Suppressor macrophage (primary cell): ENCODE measurements around the gene COL4A6.
A peak's percentile ranks its signal among the peaks of the same experiment; 100 is the strongest.

Experiments
- DNase-seq, 4 experiments: peaks; one replicate each; pipeline ENCODE4 v3.0.0-alpha.2; 2020 to 2022

Gene COL4A6

DNA sequence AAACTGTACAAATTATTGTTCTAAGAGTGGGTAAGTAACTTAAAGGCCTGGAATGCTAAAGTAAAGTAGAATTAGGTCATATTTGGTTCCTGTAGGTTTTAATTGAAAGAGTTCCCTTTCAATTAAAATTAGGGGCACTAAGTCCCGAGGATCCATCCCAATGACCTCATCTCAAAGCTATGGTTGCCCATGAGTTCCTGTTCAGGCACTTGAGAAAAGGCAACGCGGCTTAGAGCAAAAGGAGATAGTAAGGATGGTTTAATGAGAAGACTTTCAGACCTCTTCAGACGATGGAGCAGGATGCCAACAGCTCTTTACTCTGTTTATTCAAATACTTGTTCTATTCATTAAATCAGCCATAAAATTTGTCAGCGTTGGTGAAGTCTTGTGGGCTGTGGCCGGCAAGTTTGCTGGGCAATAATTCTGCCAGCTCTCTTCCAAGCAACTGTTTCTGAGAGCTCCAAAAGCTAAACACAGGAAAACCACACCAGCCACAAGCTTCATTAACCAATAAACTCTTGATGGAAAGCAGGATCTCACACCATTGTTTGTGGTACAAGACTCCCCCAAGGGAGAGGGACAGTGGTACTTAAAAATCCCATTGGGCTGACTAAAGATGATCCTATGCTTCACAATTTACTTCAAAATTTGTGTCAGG, 167.4 kb downstream of the COL4A6 start:
- no peak for DNase-seq

DNA sequence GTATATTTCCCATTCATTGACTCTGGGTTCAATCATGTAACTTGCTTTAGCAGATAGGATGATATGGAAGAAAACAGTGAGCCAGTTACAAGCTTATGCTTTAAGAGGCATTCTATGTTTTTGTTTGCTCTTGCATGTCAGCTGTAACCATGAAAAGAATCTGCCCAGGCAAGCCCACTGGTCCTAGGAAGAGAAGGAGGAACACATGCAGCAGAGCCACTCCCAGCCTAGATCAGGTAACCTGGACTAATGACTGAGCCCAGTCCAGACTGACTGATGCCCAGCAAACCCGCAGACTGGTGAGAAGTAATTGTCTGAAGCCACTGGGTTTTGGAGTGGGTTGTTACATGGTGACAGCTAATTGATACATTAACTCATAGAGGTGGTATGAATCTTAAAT, 167.9 kb downstream of the COL4A6 start:
- DNase-seq = no peak

DNA sequence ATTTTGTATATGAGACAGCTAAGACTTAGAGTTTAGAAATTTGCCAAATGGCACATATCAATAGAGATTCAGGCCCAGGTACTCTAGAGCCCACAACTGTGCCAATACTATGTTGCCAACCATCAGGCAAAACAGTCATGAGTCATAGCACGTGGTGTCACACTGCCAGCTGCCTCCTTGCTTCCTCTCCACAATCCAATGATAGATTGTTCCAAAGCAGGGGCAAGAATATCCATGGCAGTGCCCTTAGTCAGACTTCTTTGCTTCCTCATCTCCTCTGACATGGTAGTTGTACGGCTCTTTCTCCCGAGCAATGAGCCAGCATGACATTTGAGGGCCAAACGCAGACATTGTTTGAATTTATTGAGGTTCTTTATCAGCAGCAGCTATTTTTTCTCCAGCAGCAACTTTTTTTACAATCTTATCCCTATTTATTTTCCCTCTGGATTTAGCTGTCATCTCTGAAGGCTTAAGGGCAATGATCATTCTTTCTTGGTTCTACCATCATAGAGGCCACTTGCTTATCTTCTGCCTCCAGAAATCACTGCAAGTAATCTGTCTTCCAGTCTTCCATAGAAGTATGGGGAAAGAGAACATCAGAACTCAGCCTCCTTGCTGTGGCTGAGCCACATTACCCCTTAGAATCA, 169.7 kb downstream of the COL4A6 start:
- peak in 1 of 4 experiments; percentile 0 for DNase-seq

DNA sequence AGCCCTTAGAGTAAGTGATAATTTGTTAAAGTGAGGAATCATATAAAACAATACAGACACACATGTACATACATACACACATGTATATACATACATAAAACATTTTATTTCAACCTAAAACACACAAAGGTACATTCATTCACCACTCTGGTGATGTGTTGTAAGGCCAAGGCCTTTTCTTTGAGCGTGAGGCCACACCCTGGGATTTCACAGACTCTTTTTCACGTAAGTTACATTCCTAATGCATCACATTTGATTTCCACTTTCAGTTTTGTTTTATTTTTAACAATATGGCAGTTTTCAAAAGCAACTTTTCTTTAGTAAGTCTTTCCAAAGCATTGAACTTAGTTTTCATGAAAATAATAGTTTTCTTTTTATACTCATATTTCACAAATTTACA, 170.7 kb downstream of the COL4A6 start:
- no peak for DNase-seq

DNA sequence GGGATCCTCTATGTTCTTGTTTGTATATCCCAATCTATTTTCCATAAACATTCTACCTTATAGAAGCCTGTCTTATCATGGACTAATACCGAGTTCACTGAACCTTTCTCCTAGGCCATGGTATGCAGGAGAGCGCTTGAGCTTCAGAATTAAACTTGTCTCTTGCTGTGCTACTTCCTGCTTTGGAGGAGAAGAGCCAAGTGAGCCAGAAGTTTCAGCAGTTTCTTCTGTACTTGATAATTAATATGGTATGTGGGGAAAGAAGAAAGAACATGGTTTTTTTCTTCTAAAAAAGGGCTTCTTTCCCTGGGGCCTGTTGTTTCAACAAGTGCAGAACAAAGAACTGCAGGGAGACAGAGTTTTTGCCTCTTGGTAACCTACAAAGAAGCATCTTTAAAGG, 173.8 kb downstream of the COL4A6 start:
- DNase-seq = no peak

DNA sequence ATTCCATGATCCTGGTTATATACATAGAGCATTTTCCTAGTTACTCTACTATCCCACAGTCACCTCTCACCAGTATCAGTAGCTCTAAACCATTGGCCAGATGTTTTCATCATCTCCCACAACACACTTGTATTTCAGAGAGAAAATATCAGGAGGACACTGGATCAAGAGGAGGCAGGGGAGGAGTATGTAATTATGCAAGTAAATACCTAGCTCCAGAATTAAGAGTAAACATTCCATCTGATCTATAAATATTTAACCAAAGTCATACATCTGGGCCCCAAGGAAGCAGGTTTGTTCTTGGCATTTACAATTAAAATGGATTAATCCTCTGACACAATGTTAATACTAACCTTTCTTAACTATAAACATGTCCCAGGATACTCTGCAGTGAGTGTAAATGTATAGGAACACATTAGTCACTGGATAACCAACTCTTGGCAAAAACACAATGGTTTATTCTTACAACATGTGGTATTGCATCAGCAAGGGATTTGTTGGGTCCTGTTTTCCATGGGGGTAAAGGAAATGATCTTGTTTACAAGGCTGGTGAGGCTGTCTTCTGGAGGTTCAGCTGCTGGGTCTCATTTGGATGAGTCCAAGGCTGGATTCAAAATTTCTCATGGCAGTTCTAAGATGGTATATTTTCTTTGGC, 176.5 kb downstream of the COL4A6 start:
- DNase-seq = no peak

DNA sequence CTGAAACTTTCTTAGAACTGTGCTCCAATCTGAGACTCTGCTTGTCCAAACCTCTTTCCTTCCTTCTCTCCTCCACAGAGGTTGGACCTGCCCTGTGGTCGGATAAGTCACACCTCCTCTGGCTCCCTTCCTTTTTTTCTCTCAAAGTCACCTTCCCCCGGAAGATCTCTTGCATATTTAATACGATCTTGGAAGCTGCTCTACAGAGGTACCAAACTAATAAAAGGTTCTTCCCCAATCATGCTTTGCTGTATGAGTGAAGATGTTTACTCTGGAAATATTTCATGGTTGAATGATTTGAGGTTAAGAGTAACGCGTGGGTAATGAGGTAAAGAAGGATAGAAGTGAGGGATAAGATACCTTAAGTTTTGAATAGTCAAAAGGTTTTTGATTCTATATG, 180.7 kb downstream of the COL4A6 start:
- DNase-seq = no peak

DNA sequence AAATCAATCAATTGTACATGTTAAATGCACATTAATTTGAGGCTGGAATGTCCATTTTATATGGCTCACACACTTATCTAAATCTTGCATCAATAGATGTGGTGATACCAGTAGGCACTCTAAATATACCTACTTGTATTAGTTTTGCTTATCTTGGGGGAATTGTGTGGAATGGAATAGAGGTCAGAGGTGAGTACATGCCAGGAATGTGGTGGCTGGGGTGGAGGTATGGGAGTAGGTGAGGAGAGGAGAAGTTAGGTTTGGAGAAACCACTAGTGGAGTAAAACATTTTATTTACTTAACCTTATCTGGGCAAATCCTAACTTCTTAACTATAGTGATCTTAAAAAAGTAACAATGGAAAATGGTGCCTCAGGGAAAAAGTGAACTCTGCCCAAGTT, 183.6 kb downstream of the COL4A6 start:
- no peak for DNase-seq

DNA sequence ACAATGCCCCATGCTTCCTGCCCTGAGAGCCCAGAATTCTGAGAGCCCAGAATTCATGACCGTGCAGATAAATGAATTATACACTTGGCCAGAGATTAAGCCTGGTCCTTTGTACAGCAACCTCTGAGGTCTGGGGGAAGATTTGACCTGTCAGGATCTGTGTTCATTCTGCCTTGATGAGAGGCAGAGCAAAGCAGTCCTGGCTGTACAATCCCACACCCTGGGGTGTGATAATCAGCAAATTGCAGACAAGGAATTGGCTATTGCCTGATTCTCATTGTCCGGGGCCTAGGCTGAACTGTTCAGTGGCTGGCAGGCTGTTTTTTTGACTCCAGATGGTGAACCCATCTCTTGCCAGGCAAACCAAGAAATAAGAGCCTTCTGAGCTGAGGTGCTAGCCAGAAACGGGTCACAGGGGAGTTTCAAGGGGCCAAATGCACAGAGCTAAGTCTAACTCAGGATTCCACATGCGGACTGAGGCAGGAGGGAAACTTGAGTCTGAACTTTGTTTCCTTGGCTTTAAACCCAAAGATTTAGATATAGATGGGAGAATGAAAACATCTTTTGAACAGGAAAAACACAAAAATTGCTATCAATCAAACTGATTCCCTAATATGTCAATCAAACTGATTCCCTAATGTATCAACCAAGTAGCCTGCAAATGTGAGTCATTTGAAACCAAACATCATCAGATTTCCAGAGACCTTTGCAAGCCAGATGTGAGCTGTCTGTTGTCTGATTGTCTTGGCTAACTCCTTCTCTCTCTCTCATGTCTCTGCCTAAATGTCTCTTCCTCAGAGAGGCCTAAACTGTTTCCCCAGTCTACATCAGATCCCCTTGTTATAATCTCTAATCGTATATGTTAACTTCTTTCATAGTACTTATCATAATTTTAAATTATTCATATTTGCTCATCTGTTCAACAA, 187.3 kb downstream of the COL4A6 start:
- DNase-seq = no peak

DNA sequence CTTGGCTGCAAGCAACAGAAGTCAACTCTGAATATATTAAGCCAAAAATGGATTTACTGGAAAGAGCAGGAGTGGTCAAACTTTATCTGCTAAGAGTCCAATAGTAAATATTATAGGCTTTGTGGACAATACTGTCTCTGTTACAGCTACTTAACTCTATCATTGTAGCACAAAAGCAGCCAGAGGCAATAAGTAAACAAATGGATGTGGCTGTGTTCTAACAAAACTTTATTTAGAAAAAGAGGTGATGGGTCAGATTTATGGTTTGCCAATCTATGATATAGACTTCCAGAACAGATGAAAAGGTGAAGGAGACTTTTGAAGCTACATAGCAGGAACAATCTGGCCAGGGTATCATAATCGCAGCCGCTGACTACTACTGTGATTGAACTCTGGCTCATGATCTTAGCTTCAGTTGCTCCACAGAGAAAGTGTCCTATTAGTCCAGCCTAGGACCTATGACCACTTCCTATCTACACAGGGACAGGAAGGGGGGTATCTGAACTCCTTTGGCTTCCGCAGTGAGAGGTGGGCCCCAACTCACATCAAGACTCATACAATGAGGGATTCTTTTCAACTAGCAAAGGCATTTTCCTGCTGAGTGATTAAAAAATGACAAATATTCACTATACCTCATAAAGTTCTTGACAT, 191.8 kb downstream of the COL4A6 start:
- DNase-seq = no peak

DNA sequence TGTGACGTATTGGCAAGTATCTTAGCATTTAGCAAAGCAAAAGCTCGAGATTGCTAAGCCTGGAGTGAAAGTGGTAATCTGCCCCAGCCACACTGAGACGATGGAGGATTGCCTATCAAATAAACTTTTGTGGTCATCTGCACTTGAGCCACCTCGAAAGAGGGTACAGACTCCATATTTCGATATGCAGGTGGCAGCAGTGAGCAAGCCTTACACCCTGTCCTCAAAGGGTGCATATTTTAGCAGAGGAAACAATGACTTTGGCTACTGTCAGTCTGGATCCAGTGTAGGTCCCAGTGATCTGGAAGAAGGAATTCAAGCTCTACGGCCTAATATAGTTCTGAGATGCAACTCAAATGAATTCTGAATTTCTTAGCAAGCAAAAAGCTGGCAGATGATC, 192.8 kb downstream of the COL4A6 start:
- no peak for DNase-seq

DNA sequence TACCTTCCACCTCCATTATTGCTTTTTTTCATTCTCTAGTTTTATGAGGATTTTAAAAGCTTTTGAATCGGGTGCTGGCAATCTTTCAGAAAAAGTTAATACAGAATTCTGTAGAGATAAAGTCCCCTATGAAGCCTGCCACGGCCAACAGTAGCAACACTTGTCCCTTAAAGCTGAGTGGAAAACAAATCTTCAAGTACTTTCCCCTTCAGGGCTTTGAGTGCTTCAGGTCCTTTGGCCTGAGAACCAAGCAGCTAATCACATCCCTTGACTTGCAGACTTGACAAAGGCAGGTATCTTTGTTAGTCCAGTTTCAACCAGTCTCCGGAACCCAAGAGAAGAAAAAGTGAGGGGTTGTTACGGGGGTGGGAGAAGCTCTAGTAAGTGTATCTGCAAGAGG, 202.2 kb downstream of the COL4A6 start:
- DNase-seq = no peak

DNA sequence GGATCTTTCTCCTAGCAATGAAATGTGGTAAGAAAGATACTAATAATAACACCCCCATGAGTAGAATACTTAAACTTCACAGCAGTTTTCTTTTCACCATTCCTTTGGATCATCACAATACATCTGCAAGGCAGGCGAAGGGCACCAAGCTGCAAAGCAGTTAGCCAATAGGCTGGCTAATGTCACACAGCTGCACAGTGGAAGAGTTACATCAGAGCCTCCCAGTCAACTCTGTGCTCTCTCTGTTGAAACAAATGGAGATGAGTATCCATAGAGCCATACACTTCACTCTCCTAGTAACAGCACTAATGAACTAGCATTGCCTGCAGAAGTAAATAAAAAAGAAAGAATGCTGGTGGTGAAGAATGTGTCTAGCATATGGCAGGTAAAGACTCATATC, 207.6 kb downstream of the COL4A6 start:
- no peak for DNase-seq

DNA sequence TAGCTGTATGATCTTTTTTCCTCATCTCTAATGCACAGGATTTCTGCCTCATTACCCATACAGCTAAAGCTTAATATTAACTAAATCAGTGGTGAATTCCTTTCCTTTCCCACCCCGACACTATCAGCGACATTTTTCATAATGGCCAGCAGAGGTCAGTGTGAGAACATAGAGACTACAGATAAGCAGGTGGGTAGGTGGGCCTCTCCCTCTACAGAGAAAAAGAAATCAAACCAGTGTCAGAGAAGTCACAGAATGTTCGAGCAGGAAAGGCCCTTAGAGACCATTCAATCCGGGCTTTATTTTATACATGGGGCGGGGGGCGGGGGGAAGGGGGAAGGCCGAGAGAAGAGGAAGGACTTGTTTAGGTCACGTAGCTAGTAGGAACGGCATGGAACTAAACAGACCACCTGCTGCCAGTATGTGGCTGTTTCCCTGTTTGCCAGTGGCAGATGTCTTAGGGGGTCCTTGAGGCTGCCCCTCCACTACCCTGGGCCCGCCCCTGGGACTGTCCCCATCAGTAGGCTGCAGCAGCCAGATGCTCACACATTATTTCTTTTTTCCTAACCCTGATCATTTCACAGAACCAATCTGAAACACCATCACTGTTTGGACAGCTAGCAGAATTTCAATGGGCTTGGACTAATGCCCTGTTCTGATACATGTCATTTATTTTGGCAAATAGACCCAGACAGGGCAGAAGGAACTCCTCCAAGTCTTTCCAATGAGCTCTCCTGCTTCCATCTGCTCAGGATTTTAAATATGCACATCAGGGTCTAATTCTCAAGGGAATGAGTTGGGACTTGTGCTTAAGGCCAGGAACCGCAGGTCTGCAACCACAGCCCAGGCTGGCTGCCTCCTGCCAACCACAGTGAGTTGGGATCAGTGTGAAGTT, 213.2 kb downstream of the COL4A6 start:
- DNase-seq = peak in 3 of 4 experiments; percentile 17 to 22 (median 22)

DNA sequence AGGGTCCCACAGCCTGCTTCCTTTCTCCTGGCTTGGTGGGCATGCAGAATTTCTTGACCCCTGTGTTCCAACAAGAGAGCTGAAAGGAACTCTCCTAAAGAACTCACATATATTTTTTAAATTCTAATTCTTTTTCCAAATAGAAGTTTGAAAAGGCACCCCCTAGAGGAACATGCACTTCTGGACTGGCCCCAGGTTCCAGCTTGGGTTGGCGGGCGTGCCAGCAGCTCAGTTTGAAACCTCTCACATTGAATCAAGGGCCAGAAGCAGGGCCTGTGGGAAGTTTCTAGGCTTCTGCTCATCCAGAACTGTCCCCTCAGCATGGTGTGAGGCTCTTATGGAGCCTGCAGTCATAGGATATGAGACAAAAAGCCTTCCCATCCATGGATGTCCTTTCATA, 214.0 kb downstream of the COL4A6 start:
- no peak for DNase-seq

DNA sequence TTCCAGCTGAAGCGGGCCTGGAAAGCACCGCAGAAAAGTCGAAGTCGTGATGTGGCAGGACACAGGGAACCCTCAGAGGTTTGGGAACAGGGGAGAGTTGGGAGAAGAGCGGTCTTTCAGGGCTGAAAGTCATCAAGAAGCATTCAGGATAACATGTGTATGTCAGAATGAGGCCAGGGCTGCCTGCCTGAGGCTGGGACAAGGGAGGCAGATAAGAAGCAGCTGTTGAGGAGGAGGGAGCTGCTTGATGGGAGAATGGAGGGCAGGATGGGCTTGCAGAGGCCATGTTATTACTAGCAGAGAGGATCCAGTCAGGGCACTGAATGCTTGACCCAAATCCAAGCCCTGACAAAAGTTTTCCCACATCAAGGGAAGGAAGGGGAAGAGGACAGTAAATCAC, 214.6 kb downstream of the COL4A6 start:
- no peak for DNase-seq

DNA sequence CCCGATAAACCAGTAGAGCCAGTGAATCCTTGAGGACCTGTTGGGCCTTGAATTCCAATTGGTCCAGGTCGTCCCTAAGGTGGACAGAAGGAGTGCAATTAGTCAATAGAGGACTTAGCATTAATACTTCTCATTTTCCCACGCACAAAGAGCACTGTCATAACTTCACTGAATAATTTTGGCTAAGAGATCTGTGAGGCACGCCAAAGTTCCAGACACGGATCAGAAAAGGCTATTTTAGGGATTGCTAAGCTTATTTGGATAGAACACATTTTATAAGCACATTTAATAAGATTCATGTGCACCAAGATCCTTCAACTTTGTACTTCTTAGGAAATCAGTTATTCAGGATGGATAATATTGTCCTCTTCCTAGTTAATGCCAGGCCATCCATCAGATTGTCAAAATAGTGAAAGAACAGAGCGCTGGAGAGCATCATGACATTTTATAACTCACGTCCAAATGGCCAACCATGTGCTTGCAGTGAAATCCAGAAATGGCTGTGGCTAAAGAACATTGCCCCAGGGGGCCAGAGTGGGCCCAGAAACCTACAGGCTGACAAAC, 216.8 kb downstream of the COL4A6 start:
- no peak for DNase-seq

DNA sequence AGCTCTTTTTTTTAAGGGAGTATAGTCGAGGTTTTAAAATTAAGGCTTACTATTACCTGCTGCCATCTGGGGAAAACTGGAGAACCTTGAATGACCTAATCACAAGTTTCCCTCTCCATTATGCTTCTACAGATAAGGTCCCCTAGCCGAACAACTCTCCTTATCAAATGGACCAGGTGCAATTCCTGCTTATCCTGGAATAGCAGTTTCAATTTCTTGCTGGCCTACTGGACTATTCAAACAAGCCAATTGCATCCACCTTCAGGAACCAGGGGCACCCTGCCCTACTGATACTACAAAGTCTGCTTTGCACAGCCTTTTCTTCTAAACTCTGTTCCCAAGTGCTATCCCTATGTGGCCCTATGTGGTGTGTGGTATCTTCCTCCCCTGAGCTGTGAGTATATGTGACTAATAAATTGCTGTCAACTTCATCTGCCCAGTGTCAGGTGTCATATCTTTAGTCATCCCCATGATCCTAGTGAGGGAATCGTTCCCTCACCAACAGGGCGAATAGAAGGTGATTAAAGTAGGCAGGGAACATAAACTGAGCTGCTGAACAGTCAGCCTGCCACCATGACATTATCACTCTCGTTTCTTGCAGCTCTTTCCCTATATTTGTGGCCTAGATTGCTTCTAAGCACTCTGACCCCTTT, 218.1 kb downstream of the COL4A6 start:
- no peak for DNase-seq

DNA sequence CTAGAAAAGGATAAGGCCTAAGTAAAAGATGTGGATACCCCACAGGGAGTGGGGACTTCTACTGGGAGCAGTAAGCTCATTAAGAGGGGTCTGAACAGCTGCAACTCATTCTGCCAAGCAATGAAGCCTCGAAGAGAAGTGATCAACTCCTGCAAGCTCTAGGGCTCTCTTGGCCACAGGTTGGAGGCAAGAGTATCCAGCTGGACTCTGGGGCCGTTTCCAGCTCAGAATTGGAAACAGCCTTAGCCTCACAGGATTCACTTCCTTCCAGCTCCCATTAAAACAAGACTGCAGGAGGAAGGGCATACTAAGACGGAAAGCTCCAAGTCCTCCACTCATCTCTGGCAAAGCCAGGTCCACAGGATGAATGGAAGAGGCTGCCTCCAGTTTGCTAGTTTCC, 220.3 kb downstream of the COL4A6 start:
- no peak for DNase-seq

DNA sequence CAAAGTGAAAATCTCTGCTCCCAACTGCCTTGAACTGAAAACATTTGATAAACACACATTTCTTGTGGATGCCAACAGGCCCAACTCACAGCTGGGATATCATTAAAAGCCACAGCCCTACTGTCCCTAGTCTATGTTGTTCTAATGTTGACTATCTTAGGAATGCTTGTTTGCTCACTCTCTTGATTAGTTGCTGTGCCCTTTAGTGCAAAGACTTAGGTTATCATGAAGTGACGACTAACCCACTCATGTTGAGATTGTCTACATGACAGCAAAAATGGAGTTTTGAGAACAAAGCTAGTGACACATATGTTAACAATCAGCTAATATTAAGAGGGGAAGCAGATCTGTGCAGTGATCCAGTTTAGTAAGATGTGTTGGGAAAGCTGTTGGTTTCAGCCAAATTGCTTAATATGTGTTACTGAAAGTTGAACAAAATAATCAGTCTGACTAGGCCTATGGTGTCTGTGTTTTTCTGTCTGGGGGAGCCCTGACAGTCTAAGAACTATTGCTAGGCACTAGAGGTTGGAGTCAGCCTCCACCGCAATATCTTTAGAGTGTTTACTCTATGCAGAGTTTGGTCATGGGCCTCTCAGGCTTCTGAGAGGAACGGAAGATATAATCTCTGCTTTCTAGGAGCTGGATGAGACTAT, 221.2 kb downstream of the COL4A6 start:
- DNase-seq = no peak
